ENCODE measurements around the gene ABCF2. TPM values are rescaled to one million over a fixed set of nuclear protein-coding genes. Genes with fewer than 3 reads are reported as not detected.

The ABCF2 gene
- total and polyA plus RNA-seq, 2 of the 13 experiments (the other 11 are each of a cell fraction or from before 2014, with no cell fraction given), result 16.3 to 42.5 TPM

- TF ChIP-seq ZBTB38 (CRISPR knock-in tag; IDR thresholded peaks at IDR 0.05), result no peak
- TF ChIP-seq KLF9 (CRISPR knock-in tag; IDR thresholded peaks at IDR 0.05; ENCODE audit: low read depth), result no peak
- no peak for TF ChIP-seq SALL1 (CRISPR knock-in tag; IDR thresholded peaks at IDR 0.05)
These were observed 40.2 kb downstream of the ABCF2 start, which contains the start of gene ASB10 (continued) for GRCh38 chr7:151186640-151187408.

GRCh38 chr7:151185762-151186639 lies 41.0 kb downstream of the ABCF2 start:
- intact Hi-C loops (cut with micrococcal nuclease; ENCODE audit: unreplicated experiment) (no loop called here), in situ Hi-C loops (cut with HindIII; ENCODE audit: extremely low pct_ligation_motif_present, low pct_unique_long_range_greater_than_20kb) (no loop called here)
- ChIA-PET CTCF (ENCODE audit: low intra/inter-chr PET ratio, low total read pairs) (no interaction called here), POLR2A (no interaction called here)
- no peak overlapping the region for H2AFZ ChIP-seq (ENCODE audit: low read length)
- no peaks in the 10 kb centered on the region for H4K20me1 ChIP-seq (ENCODE audit: insufficient read depth, low read length)
- no peaks in the 10 kb centered on the region for H3K36me3 ChIP-seq (replicated peaks in 1 of 2; ENCODE audit: control insufficient read depth in 1 of 2, insufficient read depth in 2 of 2, low read length in 2 of 2)
- H3K27me3 ChIP-seq (ENCODE audit: control insufficient read depth in 1 of 2, insufficient read depth in 2 of 2, low read length in 2 of 2), result peaks cover 0 to 34% of the 10 kb centered on the region in 2 experiments; a peak in 3 of 5 replicates
- H3K4me3 ChIP-seq (replicated peaks in 1 of 3; ENCODE audit: insufficient read depth in 1 of 3, low read depth in 2 of 3, low read length in 3 of 3), result no peak overlapping the region
- H3K4me2 ChIP-seq (ENCODE audit: low read depth, low read length), result no peak overlapping the region
- TF ChIP-seq ZNF512 (CRISPR knock-in tag; IDR thresholded peaks at IDR 0.05) (no peak), HNF4G (IDR thresholded peaks at IDR 0.05; ENCODE audit: borderline replicate concordance, low read depth, low read length) (peak; percentile 18; the same call in 1 of the 2 replicates), HNF4G (CRISPR knock-in tag; IDR thresholded peaks at IDR 0.05; ENCODE audit: borderline replicate concordance, low read depth) (no peak), HNF4A (CRISPR knock-in tag; IDR thresholded peaks at IDR 0.05) (0 out of 2 replicates have a peak, but pooled peaks have one; percentile 6)
- no peak overlapping the region for H3K9ac ChIP-seq (ENCODE audit: insufficient read depth, low read depth, low read length)
- FAIRE-seq (no peak), ATAC-seq (peak; percentile 48), DNase-seq (ENCODE audit: low spot score) (no peak)
- WGBS (ENCODE audit: low lambda C conversion rate), result 7% methylated on average over 2 of the region's 16 CpGs
- H3K79me2 ChIP-seq (ENCODE audit: insufficient read depth, low read length), result no peaks in the 10 kb centered on the region
- BruUV-seq (replicated peaks), result no TSS peak
- H3K4me1 ChIP-seq (ENCODE audit: insufficient read depth, low read length), result no peaks in the 10 kb centered on the region
- H3K9me3 ChIP-seq (ENCODE audit: low read length), result no peaks in the 10 kb centered on the region
- no peak overlapping the region for H3K27ac ChIP-seq (ENCODE audit: extremely low read length, insufficient read depth, low read length)
